GM18499 (cell line): ENCODE results near the gene SLC39A8.
"Not testable (repeated sequence)": the region's sequence is repeated elsewhere in the genome, so short reads cannot be mapped to it uniquely, and the experiment has no call there.

Source experiments
- ATAC-seq: cut with Tn5 transposase; IDR thresholded peaks from one replicate; pipeline ENCODE4 v1.9.1; 2021; ENCODE audit warnings: moderate number of reproducible peaks; ENCODE audit not compliant: insufficient read depth, unreplicated experiment

Gene SLC39A8

DNA sequence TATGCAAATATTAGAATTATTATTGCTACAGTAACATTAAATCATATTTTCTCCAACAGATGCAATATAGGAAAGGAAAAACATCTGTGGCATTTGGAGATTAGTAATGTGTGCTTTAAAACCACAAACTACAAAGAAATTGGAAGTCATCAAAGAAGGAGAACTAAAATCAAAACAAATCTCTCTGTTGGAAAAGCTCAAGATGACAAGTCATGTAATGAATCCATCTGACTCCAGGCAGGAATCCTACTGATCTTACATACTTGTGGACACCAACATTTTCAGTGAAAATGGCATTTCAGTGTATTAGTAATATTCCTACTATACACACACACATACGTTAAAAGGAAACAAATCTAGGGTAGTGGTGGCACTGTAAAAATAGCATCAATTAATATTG, 98.2 kb downstream of the SLC39A8 start:
- ATAC-seq: no peak

DNA sequence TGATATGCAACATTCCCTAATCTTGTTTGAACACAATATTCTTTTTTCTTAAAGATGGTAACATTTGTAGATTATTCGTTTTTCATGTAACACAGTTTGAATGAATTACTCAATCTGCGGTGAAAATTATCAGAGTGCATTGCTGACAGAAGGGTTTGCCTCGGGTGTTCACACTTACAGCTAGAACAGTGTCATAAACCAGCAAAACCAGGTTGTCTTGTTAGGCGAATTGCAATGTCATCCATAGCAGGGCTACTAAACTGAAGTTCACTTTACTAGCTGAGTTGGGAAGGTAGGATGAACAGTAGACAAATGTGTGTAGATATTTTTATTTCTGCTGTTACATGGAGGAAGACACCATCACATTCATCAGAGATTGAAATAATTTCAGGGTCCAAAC, 98.9 kb downstream of the SLC39A8 start:
- ATAC-seq: no peak

DNA sequence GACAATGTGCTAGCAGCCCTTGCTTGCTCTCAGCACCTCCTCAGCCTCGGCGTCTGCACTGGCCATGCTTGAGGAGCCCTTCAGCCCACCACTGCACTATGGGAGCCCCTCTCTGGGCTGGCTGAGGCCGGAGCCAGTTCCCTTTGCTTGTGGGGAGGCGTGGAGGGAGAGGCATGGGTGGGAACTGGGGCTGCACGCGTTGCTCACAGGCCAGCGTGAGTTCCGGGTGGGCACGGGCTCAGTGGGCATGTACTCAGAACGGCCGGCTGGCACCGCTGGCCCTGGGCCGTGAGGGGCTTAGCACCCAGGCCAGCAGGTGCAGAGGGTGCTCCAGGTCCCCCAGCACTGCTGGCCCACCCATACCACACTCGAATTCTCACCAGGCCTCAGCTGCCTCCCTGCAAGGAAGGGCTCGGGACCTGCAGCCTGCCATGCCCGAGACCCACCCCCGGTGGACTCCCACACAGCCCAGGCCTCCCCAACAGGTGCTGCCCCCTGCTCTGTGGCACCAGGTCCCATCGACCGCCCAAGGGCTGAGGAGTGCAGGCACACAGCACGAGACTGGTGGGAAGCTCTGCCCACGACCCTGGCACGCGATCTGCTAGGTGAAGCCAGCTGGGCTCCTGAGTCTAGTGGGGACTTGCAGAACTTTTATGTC, 100.3 kb downstream of the SLC39A8 start:
- no peak for ATAC-seq

- not testable (repeated sequence) for ATAC-seq
Observed at GRCh38 chr4:102243296-102243695, 102.0 kb downstream of the SLC39A8 start.

- no peak for ATAC-seq
Observed at GRCh38 chr4:102234243-102234838, 110.9 kb downstream of the SLC39A8 start.

DNA sequence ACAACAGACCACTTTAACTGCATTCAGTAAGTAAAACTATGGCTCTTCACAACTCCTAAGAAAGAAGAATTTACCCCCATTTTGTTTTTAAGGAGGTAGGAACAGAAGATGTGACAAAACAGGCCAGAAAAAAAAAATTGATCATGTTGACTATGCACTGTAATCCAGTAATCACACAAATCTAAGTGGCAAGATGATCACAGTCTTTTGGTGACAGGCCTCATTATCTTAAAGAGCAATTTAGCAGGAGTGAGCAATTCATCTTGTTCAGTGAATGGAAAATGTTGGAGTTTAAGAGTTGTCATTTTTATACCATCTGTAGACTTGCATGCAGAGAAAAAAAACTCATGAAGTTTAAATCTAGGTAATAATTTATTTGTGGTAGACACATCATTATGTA, 115.1 kb downstream of the SLC39A8 start:
- ATAC-seq: no peak

DNA sequence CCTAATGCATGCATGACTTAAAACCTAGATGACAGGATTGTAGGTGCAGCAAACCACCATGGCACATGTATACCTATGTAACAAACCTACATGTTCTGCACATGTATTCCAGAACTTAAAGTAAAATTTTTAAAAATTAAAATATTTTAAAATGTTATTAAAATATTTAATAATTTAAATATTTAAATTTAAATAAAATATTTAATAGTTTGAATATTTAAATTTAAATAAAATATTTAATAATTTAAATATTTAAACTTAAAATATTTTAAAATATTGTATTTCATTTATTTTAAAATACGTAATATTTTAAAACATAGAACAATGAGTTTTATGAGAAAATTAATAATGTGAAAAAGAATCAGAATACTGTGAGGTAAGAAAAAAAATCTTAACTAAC, 117.9 kb downstream of the SLC39A8 start:
- no peak for ATAC-seq

GRCh38 chr4:102223461-102223860, 121.8 kb downstream of the SLC39A8 start:
- ATAC-seq: no peak

DNA sequence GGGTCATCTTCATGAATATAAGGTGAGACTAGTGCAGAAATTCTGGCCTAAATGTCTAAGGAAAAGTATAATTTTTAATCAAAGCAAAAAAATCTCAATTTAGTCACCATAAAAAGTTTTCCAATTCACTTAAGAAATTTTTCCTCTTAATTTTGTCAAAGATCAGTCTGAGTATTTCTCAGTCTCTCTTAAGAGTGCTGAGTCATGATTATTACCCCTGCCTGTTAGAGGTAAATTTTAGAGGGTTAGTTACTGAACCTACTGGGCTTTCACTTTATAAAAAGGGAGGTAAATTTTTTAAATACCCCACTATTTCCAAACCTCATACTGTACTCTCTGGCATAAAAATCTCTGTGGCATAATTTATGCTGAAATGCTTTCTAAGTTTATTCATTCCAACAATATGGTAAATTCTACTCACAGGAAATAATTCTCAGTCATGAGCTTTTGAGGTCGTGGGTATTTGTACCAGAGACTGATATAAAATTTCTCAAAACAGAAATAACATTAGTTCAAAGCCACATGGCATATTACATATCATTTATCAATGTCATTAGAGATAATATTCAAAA, 122.4 kb downstream of the SLC39A8 start:
- no peak for ATAC-seq

DNA sequence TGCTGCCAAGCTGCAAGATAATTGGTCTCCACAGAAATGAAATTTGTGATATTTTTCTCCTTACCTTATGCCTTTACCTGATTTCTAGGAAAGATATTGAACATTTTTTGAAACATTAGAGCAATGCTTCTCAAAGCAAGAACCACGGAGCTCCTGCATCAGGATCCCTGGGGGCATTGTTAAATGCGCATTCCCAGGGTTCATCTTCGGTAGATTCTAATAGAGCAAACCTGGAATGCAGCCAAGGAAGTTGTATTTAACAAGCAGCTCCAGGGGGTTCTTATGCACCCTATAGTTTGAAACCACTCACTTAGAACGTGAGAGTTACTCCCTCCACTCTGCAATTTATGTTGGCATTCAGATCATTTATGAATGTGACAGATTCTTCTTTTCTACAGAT, 126.2 kb downstream of the SLC39A8 start:
- ATAC-seq: no peak

GRCh38 chr4:102218656-102219055, 126.6 kb downstream of the SLC39A8 start:
- ATAC-seq: no peak

DNA sequence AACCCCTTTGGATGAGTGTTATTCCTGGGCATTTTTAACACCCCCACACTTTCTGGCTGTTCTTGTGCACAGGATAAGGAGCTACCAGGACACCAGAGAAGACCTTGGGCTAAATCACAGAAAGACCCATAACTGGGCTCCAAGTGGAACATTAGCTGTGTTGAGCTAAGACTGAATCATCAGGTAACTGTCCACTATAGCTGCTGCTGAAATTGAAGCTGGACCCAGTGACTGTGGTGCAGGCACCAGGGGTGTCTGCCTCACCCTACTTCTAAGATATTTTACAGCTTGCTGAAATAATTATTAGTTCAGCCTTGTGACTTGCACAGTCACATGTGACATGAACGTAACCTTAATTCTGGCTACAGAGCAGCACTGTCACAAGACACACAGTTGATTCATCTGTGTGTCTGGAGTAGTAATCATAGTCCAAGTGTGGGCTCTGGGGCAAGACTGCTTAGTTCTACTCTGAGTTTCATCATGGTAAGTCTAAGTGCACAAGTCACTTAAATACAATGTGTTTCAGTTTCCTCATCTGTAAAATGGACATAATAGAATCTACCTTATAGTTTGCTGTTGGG, 127.4 kb downstream of the SLC39A8 start:
- ATAC-seq: no peak

DNA sequence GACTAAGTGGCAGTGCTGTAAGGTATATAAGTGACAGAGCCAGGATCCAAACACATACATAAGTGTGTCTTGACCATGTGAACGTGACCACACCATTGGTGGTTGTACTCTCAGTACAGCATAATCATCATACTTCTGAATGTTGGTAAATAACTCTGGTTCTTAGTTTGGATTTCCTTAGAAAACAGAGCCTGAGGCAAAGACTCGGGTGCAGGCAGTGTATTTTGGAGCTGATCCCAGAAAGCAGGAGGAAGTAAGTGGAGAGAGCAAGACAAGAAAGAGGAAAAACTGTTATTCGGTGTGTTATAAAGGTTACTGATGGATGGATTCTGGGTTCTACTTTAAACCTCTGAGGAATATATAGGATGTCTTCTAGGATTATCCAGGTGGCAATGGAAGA, 127.9 kb downstream of the SLC39A8 start:
- no peak for ATAC-seq

- no peak for ATAC-seq
Observed at GRCh38 chr4:102216666-102217065, 128.6 kb downstream of the SLC39A8 start.

DNA sequence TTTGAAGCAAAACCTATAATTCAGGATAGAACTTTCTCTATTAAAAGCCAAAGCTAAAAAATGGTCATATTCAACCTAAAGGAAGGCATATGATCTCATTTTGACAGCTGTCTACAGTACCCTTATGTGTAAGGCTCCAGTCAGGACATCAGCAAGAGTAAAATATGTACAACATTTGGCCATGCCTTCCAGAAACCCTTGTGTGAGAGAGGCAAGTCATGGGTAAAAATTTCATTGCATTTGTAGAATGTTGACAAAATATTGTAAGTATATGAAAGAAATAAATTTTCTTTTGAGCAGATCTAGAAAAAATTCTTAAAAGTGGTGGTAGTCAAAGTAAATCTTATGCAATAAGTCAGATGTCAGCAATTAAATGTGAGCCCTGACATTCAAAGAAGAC, 132.3 kb downstream of the SLC39A8 start:
- no peak for ATAC-seq
